HepG2 (cell line): ENCODE results near the gene FCHO1. TPM values are rescaled to one million over a fixed set of nuclear protein-coding genes. Genes with fewer than 3 reads are reported as not detected.
A peak's percentile ranks its signal among the peaks of the same experiment; 100 is the strongest.

ENCODE experiments used
- ATF6 ChIP-seq: sonication (generic); formaldehyde crosslinking; conservative IDR thresholded peaks from 2 replicates; pipeline ENCODE4 v1.4.0; 2020; ENCODE audit warnings: missing genetic modification reagents
- DR1 ChIP-seq: sonication (generic); formaldehyde crosslinking; IDR thresholded peaks from 2 replicates; pipeline ENCODE4 v1.8.0; 2021; ENCODE audit warnings: mild to moderate bottlenecking, missing genetic modification reagents, inconsistent platforms
- ELF3 ChIP-seq: IDR thresholded peaks from 2 replicates; pipeline ENCODE4 v1.6.1; 2016; ENCODE audit warnings: missing genetic modification reagents, missing compliant biosample characterization
- ELF4 ChIP-seq: sonication (generic); formaldehyde crosslinking; IDR thresholded peaks from 2 replicates; pipeline ENCODE4 v1.5.0; 2020; ENCODE audit warnings: missing genetic modification reagents, mild to moderate bottlenecking, moderate library complexity, borderline replicate concordance
- GLMP ChIP-seq: sonication (generic); formaldehyde crosslinking; IDR thresholded peaks from 2 replicates; pipeline ENCODE4 v1.9.0; 2021; ENCODE audit warnings: missing genetic modification reagents, mild to moderate bottlenecking, borderline replicate concordance
- HNF1A ChIP-seq, 2 experiments: sonication (generic) in 1 of 2; formaldehyde crosslinking in 1 of 2; IDR thresholded peaks; 2 replicates each; pipeline versions ENCODE4 v1.4.0 to v1.6.1; 2016 to 2020; ENCODE audit warnings: borderline replicate concordance in 1 of 2, low read depth in 1 of 2, mild to moderate bottlenecking in 1 of 2, missing genetic modification reagents in 1 of 2
- MED13 ChIP-seq: sonication (generic); formaldehyde crosslinking; IDR thresholded peaks from 2 replicates; pipeline ENCODE4 v1.5.0; 2020; ENCODE audit warnings: missing genetic modification reagents
- MED8 ChIP-seq: sonication (generic); formaldehyde crosslinking; IDR thresholded peaks from 2 replicates; pipeline ENCODE4 v1.8.1; 2023; ENCODE audit warnings: mild to moderate bottlenecking, missing genetic modification reagents; ENCODE audit not compliant: insufficient replicate concordance
- NFRKB ChIP-seq: fragments of 450-650 bp; IDR thresholded peaks from 2 replicates; pipeline ENCODE4 v1.6.1; 2017
- PHF21A ChIP-seq: sonication (generic); formaldehyde crosslinking; IDR thresholded peaks from 2 replicates; pipeline ENCODE4 v1.5.0; 2020; ENCODE audit warnings: mild to moderate bottlenecking, missing genetic modification reagents
- PRDM4 ChIP-seq: sonication (generic); formaldehyde crosslinking; IDR thresholded peaks from 2 replicates; pipeline ENCODE4 v1.9.0; 2021; ENCODE audit warnings: missing genetic modification reagents, borderline replicate concordance
- SOX5 ChIP-seq: IDR thresholded peaks from 2 replicates; pipeline ENCODE4 v1.6.1; 2016; ENCODE audit warnings: borderline replicate concordance
- SRY ChIP-seq: sonication (generic); formaldehyde crosslinking; IDR thresholded peaks from 2 replicates; pipeline ENCODE4 v1.8.0; 2022; ENCODE audit warnings: mild to moderate bottlenecking, missing genetic modification reagents
- ZBTB7A ChIP-seq: sonication (generic); formaldehyde crosslinking; IDR thresholded peaks from 2 replicates; pipeline ENCODE4 v1.8.0; 2022; ENCODE audit warnings: mild to moderate bottlenecking, missing genetic modification reagents
- ZNF256 ChIP-seq: sonication (generic); formaldehyde crosslinking; conservative IDR thresholded peaks from 2 replicates; pipeline ENCODE4 v1.4.0; 2020; ENCODE audit warnings: missing genetic modification reagents
- ZNF543 ChIP-seq: sonication (generic); formaldehyde crosslinking; IDR thresholded peaks from 2 replicates; pipeline ENCODE4 v1.4.0; 2020; ENCODE audit warnings: mild to moderate bottlenecking, missing genetic modification reagents
- ZNF547 ChIP-seq: sonication (generic); formaldehyde crosslinking; IDR thresholded peaks from 2 replicates; pipeline ENCODE4 v1.5.1; 2020; ENCODE audit warnings: mild to moderate bottlenecking, missing genetic modification reagents
- ZNF703 ChIP-seq: sonication (generic); formaldehyde crosslinking; IDR thresholded peaks from 2 replicates; pipeline ENCODE4 v1.5.1; 2020; ENCODE audit warnings: missing genetic modification reagents, mild to moderate bottlenecking, moderate library complexity, borderline replicate concordance
- ZSCAN12 ChIP-seq: sonication (generic); formaldehyde crosslinking; IDR thresholded peaks from 2 replicates; pipeline ENCODE4 v1.9.0; 2021; ENCODE audit warnings: mild to moderate bottlenecking, missing genetic modification reagents
- ZSCAN30 ChIP-seq: sonication (generic); formaldehyde crosslinking; IDR thresholded peaks from 2 replicates; pipeline ENCODE4 v1.5.0; 2020; ENCODE audit warnings: mild to moderate bottlenecking, missing genetic modification reagents
- polyA plus RNA-seq, 8 experiments: library from polyadenylated mRNA; depleted of rRNA in 3 of 8; stranded (reverse) in 7 of 8; unstranded in 1 of 8; fragments of >200 nt; fragmentation: Illumina TruSeq in 4 of 8; extraction: Trizol in 4 of 8; gene quantifications; 2 replicates each; pipeline versions ENCODE4 v1.2.1 to v1.2.3, GENCODE V29; 2011 to 2016; ENCODE audit warnings: low read depth in 4 of 8, missing spikeins in 1 of 8, mixed read lengths in 1 of 8; ENCODE audit not compliant: insufficient read depth in 1 of 8
- total RNA-seq, 5 experiments: library from RNA; depleted of rRNA; stranded (reverse); fragments of >200 nt; fragmentation: Illumina TruSeq; extraction: Trizol; gene quantifications; 2 replicates each; pipeline ENCODE4 v1.2.3, GENCODE V29; 2016; ENCODE audit warnings: low read depth in 1 of 5

The FCHO1 gene
- total and polyA plus RNA-seq, 2 of the 13 experiments (the other 11 are each of a cell fraction or from before 2014, with no cell fraction given) = 1.3 to 3.1 TPM

- no peak for TF ChIP-seq ZNF703 (CRISPR knock-in tag)
- TF ChIP-seq GLMP (CRISPR knock-in tag) = no peak
- peak; percentile 86 for TF ChIP-seq PHF21A
- TF ChIP-seq ZNF543 (CRISPR knock-in tag) = no peak
- TF ChIP-seq ZNF547 (CRISPR knock-in tag) = no peak
- TF ChIP-seq ZNF256 (CRISPR knock-in tag) = no peak
- peak; percentile 38; the same call in 1 of the 2 replicates for TF ChIP-seq SOX5 (CRISPR knock-in tag)
- peak; percentile 97 for TF ChIP-seq ELF3
- peak; percentile 91 for TF ChIP-seq ZBTB7A
- TF ChIP-seq ZSCAN30 = no peak
- no peak for TF ChIP-seq ZSCAN12 (CRISPR knock-in tag)
- TF ChIP-seq MED13 (CRISPR knock-in tag) = no peak
- 0 out of 2 replicates have a peak, but pooled peaks have one; percentile 31 for TF ChIP-seq ELF4 (CRISPR knock-in tag)
- TF ChIP-seq DR1 = no peak
- TF ChIP-seq MED8 = no peak
- TF ChIP-seq ATF6 (CRISPR knock-in tag) = no peak
- TF ChIP-seq HNF1A (IDR thresholded peaks at IDR 0.05; ENCODE audit: low read depth) = no peak
- TF ChIP-seq HNF1A (CRISPR knock-in tag; IDR thresholded peaks at IDR 0.05; ENCODE audit: borderline replicate concordance) = no peak; the same call in 1 of the 2 replicates
- no peak for TF ChIP-seq SRY (CRISPR knock-in tag)
- no peak for TF ChIP-seq PRDM4 (CRISPR knock-in tag)
- no peak for TF ChIP-seq NFRKB
Observed at GRCh38 chr19:17766543-17767131, 15.4 kb downstream of the FCHO1 start (continued).
